OCI-LY1 (cell line): ENCODE results near the gene SLC19A1.

Source experiments
- H2AFZ ChIP-seq: fragments of 200-600 bp; sonication (generic), shearing (Covaris generic); 2 replicates; pipeline ENCODE4 v1.6.0; 2014; ENCODE audit warnings: antibody characterized with exemption, mild to moderate bottlenecking, low read length
- H3F3A ChIP-seq: fragments of 200-600 bp; sonication (generic), shearing (Covaris generic); 2 replicates; pipeline ENCODE4 v1.6.0; 2014; ENCODE audit warnings: mild to moderate bottlenecking, antibody characterized with exemption, low read length, moderate library complexity; ENCODE audit not compliant: insufficient read depth
- H3K27ac ChIP-seq: fragments of 200-600 bp; sonication (generic); 2 replicates; pipeline ENCODE4 v1.5.1; 2014; ENCODE audit warnings: low read length, mixed run types, mild to moderate bottlenecking, low read depth; ENCODE audit not compliant: poor library complexity, severe bottlenecking
- H3K27me3 ChIP-seq: fragments of 200-600 bp; sonication (generic); 2 replicates; pipeline ENCODE4 v1.6.0; 2014; ENCODE audit warnings: antibody characterized with exemption, mild to moderate bottlenecking, low read length, moderate library complexity; ENCODE audit not compliant: insufficient read depth
- H3K36me3 ChIP-seq: fragments of 200-600 bp; sonication (generic); 2 replicates; pipeline ENCODE4 v1.6.1; 2014; ENCODE audit warnings: mild to moderate bottlenecking, antibody characterized with exemption, low read length, moderate library complexity, mixed read lengths; ENCODE audit not compliant: insufficient read depth
- H3K4me1 ChIP-seq: fragments of 200-600 bp; sonication (generic); 2 replicates; pipeline ENCODE4 v1.5.1; 2014; ENCODE audit warnings: mild to moderate bottlenecking, low read length, moderate library complexity; ENCODE audit not compliant: insufficient read depth, severe bottlenecking
- H3K4me2 ChIP-seq: fragments of 200-600 bp; sonication (generic), shearing (Covaris generic); 2 replicates; pipeline ENCODE4 v1.6.1; 2014; ENCODE audit warnings: low read length
- H3K4me3 ChIP-seq: fragments of 200-600 bp; sonication (generic); 2 replicates; pipeline ENCODE4 v1.5.1; 2014; ENCODE audit warnings: low read length, low read depth, mild to moderate bottlenecking, mixed read lengths; ENCODE audit not compliant: poor library complexity, severe bottlenecking
- H3K79me2 ChIP-seq: fragments of 200-600 bp; shearing (Covaris generic); 2 replicates; pipeline ENCODE4 v1.6.1; 2016; ENCODE audit warnings: mixed run types, low read length, mixed read lengths; ENCODE audit not compliant: insufficient read depth
- H3K9ac ChIP-seq: fragments of 200-600 bp; sonication (generic), shearing (Covaris generic); 2 replicates; pipeline ENCODE4 v1.6.1; 2014; ENCODE audit warnings: mild to moderate bottlenecking, low read length, mixed read lengths
- H3K9me2 ChIP-seq: fragments of 200-600 bp; sonication (generic), shearing (Covaris generic); 2 replicates; pipeline ENCODE4 v1.6.1; 2014; ENCODE audit warnings: low read depth, mild to moderate bottlenecking, low read length, mixed read lengths
- H3K9me3 ChIP-seq: fragments of 200-600 bp; shearing (Covaris generic); 2 replicates; pipeline ENCODE4 v1.6.1; 2014; ENCODE audit warnings: low read length, mixed read lengths
- H4K20me1 ChIP-seq: fragments of 200-600 bp; sonication (generic), shearing (Covaris generic); 2 replicates; pipeline ENCODE4 v1.6.0; 2016; ENCODE audit warnings: mild to moderate bottlenecking, low read length; ENCODE audit not compliant: insufficient read depth
- EZH2 ChIP-seq: fragments of 200-600 bp; sonication (generic), shearing (Covaris generic); IDR thresholded peaks from 2 replicates; pipeline ENCODE4 v1.8.0; 2017; ENCODE audit warnings: borderline replicate concordance, mixed run types, mild to moderate bottlenecking, antibody characterized with exemption, low read length, moderate library complexity, mixed read lengths
- TF ChIP-seq, protein P1 (sequence below): fragments of 200-600 bp; sonication (generic), shearing (Covaris generic); IDR thresholded peaks from 2 replicates; pipeline ENCODE4 v1.5.1; 2017; ENCODE audit warnings: mild to moderate bottlenecking, antibody characterized with exemption, low read length, moderate library complexity, mixed read lengths

The SLC19A1 gene

DNA sequence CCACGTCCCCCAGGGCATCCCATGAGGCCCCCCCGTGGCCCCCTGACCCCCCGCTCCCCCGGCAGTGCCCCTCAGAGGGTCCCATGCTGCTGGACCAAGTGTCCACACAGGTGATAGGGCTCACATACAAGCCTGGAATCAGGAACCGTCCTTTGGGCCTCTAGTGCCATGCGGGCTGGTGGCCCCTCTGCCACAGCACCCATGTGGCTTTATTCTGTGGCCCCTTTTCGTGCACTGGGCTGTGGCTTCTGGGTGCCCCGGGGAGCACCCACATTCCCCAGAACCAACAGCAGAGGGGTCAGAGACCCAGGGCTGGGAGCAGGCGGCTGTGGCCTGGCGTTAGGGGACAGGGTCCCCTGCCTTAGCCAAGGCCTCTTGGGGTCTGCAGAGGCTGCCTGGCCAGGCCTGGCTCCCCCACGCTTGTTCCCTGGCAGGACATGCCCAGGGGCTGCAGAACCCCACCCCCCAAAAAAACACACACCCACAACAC is 31.7 kb downstream of the SLC19A1 start:
- H3K4me2 ChIP-seq, result no peak overlapping the region
- no peaks in the 10 kb centered on the region for H3K79me2 ChIP-seq
- peaks cover 6% of the 10 kb centered on the region; the same call in 1 of the 2 replicates for H3K27me3 ChIP-seq
- no peaks in the 10 kb centered on the region for H3K9me3 ChIP-seq
- no peak overlapping the region for H2AFZ ChIP-seq
- no peak overlapping the region for H3K9ac ChIP-seq
- no peaks in the 10 kb centered on the region for H3K36me3 ChIP-seq
- H3K9me2 ChIP-seq, result no peaks in the 10 kb centered on the region
- H3K4me3 ChIP-seq, result no peak overlapping the region
- no peaks in the 10 kb centered on the region for H4K20me1 ChIP-seq
- H3K4me1 ChIP-seq, result no peaks in the 10 kb centered on the region
- no peaks in the 10 kb centered on the region for H3F3A ChIP-seq
- no peak overlapping the region for H3K27ac ChIP-seq
- TF ChIP-seq EZH2, result no peak
- TF ChIP-seq, protein P1, sequence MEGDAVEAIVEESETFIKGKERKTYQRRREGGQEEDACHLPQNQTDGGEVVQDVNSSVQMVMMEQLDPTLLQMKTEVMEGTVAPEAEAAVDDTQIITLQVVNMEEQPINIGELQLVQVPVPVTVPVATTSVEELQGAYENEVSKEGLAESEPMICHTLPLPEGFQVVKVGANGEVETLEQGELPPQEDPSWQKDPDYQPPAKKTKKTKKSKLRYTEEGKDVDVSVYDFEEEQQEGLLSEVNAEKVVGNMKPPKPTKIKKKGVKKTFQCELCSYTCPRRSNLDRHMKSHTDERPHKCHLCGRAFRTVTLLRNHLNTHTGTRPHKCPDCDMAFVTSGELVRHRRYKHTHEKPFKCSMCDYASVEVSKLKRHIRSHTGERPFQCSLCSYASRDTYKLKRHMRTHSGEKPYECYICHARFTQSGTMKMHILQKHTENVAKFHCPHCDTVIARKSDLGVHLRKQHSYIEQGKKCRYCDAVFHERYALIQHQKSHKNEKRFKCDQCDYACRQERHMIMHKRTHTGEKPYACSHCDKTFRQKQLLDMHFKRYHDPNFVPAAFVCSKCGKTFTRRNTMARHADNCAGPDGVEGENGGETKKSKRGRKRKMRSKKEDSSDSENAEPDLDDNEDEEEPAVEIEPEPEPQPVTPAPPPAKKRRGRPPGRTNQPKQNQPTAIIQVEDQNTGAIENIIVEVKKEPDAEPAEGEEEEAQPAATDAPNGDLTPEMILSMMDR, result no peak

DNA sequence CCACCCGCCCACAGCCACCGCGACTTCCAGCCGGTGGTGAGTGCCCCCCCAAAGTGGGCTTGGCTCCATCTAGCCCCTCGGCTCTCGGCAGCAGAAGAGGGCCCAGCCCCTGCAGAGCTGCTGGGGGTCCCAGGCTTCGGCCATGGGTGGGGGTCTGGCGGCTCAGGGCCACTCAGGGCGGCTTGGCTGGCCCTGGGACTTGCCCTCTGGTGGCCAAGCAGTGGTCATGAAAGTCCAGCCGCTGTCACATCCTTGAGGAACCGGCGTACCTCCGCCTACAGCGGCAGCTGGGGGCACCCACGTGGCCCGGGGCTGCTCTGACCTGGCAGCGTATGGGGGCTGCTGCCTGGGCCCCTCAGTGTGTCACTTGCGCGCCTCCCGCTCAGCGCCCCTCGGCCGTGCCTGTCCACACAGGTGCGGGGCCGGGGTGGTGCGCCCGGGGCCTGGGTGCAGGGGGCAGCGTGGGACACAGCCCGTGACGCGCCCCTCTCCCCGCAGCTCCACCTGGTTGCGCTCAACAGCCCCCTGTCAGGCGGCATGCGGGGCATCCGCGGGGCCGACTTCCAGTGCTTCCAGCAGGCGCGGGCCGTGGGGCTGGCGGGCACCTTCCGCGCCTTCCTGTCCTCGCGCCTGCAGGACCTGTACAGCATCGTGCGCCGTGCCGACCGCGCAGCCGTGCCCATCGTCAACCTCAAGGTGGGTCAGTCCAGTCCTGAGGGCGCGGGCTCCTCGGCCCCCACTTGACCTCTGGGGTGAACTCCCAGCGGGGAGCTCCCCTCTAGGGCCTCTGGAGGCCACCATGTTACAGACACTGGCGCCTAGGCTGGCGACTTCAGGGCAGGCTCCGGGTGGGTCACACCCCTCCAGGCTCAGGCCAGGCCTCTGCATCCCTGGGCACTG is 32.4 kb downstream of the SLC19A1 start:
- H3F3A ChIP-seq, result no peaks in the 10 kb centered on the region
- no peak overlapping the region for H3K27ac ChIP-seq
- no peak overlapping the region for H3K4me2 ChIP-seq
- H4K20me1 ChIP-seq, result no peaks in the 10 kb centered on the region
- TF ChIP-seq, protein P1, result no peak
- no peak for TF ChIP-seq EZH2
- H3K9me3 ChIP-seq, result no peaks in the 10 kb centered on the region
- no peaks in the 10 kb centered on the region for H3K4me1 ChIP-seq
- H3K4me3 ChIP-seq, result no peak overlapping the region
- no peak overlapping the region for H2AFZ ChIP-seq
- H3K36me3 ChIP-seq, result no peaks in the 10 kb centered on the region
- H3K79me2 ChIP-seq, result no peaks in the 10 kb centered on the region
- peaks cover 6% of the 10 kb centered on the region; the same call in 1 of the 2 replicates for H3K27me3 ChIP-seq
- H3K9ac ChIP-seq, result no peak overlapping the region
- H3K9me2 ChIP-seq, result no peaks in the 10 kb centered on the region

DNA sequence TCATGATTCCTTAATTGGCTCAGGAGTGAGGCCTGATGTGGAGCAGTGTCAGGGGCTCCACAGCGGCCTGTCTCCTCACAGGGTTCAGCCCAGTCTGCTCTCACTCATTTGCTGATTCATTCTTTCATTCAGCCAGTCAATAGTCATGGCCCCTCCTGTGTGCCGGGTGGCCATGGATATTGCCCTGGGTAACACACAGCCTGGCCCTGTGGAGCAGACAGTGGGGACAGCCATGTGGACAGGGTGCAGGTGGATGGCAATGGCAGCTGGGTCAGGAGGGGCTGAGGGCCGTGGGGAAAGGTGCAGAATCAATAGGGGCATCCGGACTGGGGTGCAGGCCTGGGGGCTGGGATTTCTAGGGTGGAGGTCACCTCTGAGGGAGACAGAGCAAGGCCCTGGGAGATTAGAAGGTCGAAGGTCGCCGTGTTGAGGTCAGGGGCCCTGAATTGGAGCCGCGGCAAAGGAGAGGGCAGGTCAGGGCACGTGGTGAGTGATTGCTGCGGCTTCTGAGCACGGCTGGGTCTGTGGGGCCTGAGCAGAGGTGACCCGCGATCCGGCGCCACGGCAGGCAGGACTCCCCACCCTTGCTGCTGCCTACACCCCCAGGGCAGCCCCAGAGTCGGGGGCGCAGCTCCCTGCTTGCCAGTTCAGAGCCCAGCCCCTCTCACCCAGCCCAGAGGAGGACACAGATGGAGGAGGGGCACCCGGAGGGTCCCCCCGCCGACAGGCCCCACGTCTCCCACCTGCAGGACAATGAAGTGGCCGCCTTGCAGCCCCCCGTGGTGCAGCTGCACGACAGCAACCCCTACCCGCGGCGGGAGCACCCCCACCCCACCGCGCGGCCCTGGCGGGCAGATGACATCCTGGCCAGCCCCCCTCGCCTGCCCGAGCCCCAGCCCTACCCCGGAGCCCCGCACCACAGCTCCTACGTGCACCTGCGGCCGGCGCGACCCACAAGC is 33.4 kb downstream of the SLC19A1 start:
- H3K4me2 ChIP-seq, result no peak overlapping the region
- H3K27me3 ChIP-seq, result peaks cover 6% of the 10 kb centered on the region; the same call in 1 of the 2 replicates
- no peaks in the 10 kb centered on the region for H3K79me2 ChIP-seq
- H3K27ac ChIP-seq, result no peak overlapping the region
- H3K9me2 ChIP-seq, result no peaks in the 10 kb centered on the region
- H3F3A ChIP-seq, result no peaks in the 10 kb centered on the region
- H4K20me1 ChIP-seq, result no peaks in the 10 kb centered on the region
- H3K9me3 ChIP-seq, result no peaks in the 10 kb centered on the region
- H2AFZ ChIP-seq, result no peak overlapping the region
- TF ChIP-seq, protein P1, result no peak
- no peak overlapping the region for H3K9ac ChIP-seq
- H3K4me1 ChIP-seq, result no peaks in the 10 kb centered on the region
- no peak overlapping the region for H3K4me3 ChIP-seq
- H3K36me3 ChIP-seq, result no peaks in the 10 kb centered on the region
